GM10266 (cell line): Measurements from ENCODE around the gene SLC26A9.

Experiments used
- DNase-seq: peaks from one replicate; pipeline ENCODE4 v3.0.0; 2012; ENCODE audit errors: extremely low spot score
- CTCF ChIP-seq: IDR thresholded peaks from 2 replicates; pipeline ENCODE4 v1.5.1; 2012; ENCODE audit warnings: mild to moderate bottlenecking, low read depth; ENCODE audit not compliant: control insufficient read depth, insufficient read depth; ENCODE audit errors: missing control alignments

Gene SLC26A9

DNA sequence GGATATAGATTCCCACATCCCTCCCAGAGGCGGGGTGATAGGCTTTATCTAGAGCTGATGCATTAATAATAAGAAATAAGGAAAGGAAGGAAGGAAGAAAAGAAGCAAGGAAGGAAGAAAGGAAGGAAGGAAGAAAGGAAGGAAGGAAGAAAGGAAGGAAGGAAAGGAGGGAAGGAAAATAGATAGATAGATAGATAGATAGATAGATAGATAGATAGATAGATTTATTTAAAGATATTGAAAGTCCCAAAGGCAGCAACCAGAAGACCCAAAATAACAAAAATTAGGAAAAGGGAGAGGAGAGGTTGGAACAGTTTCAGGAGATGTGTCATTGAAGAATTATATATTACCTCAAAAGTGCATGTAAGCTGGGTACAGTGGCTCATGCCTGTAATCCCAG lies 12.2 kb upstream of the SLC26A9 start:
- DNase-seq = no peak
- no peak for TF ChIP-seq CTCF

DNA sequence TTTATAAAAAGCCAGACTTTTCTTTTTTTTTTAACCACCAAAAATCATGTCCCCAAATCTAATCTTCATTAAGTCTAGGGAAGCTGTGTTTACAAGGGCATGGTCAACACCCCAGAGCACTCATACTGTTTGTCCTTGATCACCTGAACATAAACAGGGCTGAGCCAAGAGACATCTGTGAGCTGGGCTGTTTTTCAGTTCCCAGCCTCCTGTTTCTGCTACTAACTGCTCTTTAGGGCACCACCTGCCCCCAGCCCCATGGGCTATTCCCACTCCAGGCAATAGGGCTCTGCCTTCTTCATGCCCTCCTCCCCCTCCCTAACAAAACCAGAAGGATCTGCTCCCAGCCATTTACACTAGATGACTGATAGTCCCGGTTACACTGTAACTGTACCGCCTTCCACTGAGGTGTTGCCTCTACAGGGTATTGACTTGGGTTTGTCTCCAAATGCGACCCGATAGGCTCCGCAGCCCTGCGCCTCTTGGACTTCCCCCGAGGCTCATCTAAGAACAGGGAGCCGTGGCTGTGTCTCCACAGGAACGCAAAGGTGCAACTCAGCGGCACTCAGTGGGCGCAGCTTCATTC lies 11.7 kb upstream of the SLC26A9 start:
- no peak for DNase-seq
- no peak for TF ChIP-seq CTCF

GRCh38 chr1:205951746-205952145 lies 8.5 kb upstream of the SLC26A9 start:
- no peak for DNase-seq
- no peak for TF ChIP-seq CTCF

DNA sequence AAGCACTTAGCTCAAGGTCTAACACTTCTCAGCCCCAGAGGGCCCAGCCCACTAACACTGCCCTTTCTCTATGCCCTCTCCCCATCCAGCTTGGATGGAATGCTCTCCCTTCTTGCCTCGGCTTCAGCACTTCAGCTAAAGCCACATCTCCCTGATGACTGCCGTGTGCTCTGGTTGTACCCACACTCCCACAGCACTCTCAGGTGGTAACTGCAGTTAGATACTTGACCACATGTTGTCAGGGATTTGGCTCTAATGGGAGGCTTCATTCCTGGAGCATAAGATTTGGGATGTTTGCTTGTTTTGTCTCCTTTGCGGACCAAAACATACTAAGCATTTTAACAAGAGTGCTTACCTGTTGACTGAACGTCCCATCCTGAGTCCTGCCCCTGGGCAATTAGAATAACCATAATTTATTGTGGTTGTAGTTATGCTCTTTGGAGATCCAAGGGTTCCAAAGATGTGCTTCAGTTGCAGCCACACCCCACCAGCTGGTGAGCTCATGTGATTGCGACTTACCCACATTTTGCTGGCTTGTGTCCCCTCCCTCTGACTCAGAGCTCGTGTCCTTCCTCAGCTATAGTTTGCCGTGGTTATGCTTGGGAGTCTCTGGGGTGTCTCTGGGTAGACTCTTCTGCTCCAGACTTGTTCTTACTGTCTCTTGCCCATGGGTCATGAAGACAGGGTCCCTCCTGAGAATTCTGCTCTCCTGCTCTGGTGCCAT lies 7.7 kb upstream of the SLC26A9 start:
- TF ChIP-seq CTCF = no peak
- DNase-seq = no peak

DNA sequence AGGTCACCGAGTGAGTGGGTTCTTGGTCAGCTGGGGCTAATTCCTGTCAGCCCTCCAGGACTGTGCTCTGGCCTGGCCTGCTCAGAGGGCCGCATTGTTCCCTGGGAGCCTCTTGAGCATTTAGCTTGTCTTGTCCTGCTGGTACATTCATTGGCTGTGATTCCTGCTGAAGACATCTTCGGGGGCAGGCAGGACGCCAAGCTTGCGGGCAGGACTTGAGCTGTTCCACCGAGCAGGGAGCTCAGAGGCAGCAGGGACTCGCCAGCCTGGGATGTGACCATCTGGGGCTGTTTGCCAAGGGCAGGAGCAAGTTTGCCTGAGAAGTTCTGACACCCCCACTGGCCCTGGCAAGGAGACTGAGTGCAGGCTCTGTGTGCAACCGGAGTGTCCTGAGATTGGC lies 7.0 kb upstream of the SLC26A9 start:
- no peak for DNase-seq
- no peak for TF ChIP-seq CTCF

GRCh38 chr1:205949753-205950152 lies 6.5 kb upstream of the SLC26A9 start:
- DNase-seq = no peak
- TF ChIP-seq CTCF = no peak

DNA sequence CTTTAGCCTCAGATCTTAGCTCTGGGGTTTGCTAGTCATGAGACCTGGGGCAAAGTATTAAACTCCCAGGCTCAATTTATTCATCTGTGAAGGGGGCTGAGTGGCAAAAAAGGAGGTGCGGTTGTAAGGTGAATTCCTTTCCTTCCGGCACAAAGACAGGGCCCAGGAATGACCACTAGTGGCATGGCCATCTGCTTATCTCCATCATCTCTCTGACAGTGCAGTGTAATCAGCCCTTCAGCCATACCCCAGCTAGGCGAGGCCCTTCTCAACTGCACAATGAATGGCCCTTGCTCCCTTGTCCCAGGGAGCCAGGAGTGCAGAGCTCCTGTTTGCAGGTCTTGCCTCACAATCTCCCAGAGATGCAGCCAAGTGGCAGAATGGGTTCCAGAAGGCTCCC lies 5.6 kb upstream of the SLC26A9 start:
- TF ChIP-seq CTCF = no peak
- no peak for DNase-seq
